Measurements from ENCODE around the gene ESR2.
"Not testable (repeated sequence)": the region's sequence is repeated elsewhere in the genome, so short reads cannot be mapped to it uniquely, and the experiment has no call there.

Gene ESR2

DNA sequence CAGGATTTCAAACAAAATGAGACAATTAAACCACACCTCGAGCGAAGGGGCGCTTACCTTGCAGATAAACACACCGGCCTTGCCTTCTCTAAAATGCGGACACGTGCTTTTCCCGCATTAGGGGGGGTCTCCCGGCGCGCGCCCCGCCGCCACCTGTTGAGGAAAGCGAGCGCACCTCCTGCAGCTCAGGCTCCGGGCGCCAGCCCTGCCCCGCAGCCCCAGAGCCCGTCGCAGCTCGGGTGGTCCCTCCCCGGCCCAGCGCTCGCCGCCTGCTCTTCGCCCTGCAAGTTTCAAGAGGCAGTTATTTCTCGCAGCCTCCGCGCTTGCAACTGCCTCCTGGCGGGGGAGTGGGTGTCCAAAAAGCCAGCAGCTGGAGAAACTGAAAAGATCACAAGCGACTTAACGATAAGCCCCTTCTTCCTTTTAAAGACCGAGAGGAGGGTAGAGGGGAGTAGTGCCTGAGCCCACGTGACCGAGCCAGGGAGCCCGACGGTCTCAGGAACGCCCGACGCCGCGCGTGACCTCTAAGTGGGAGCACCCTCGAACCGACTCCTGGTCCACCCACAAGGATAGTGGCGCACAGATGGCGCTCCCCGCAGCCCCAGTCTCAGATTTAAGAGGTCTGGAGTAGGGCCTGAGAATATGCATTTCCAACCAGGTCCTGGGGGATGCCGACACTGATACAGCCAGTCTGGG is at the start of gene ESR2:
ESR2 (minus strand) TSS at position 396 of the 696 bp plus-strand sequence. CDS start 11,386 bp downstream, outside the sequence.
- DNase-seq: peak; percentile 77 to 83
- TF ChIP-seq GATA1 (IDR thresholded peaks at IDR 0.05; ENCODE audit: low read depth, low read length) (no peak), POLR2A (IDR thresholded peaks at IDR 0.05; ENCODE audit: low read length) (peak; percentile 23)

DNA sequence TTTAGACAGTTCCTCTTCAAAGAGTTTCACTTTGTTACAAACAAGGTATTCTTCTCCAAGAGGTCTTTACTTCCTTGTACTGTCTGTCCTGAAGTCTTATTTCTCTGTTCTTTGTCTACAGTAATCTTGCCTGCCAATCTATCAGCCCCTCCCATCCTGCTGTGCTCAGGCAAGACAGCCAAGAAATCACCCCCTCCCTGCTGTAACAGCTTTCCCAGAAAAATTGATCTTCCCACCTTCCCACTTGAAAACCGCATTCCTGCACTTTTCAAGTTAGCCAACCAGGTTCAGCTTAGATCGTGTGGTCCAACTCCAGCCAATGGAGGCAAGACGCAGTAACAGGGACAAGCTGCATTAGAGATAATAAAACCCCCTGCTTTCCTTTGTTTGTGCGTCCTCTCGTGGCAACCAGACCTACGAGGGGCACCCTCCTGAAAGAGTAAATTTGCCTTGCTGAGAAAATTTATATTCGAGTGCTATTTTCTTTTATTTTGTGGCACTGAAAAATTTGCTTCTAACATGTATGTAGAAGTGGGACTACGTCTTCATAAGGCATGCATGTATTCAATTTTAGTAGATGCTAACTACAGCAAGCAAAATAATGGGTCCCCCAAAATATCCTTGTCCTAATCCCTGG is 46.5 kb upstream of the ESR2 start:
- TF ChIP-seq POLR2A (IDR thresholded peaks at IDR 0.05; ENCODE audit: low read length) (no peak), GATA1 (IDR thresholded peaks at IDR 0.05; ENCODE audit: low read depth, low read length) (no peak)

DNA sequence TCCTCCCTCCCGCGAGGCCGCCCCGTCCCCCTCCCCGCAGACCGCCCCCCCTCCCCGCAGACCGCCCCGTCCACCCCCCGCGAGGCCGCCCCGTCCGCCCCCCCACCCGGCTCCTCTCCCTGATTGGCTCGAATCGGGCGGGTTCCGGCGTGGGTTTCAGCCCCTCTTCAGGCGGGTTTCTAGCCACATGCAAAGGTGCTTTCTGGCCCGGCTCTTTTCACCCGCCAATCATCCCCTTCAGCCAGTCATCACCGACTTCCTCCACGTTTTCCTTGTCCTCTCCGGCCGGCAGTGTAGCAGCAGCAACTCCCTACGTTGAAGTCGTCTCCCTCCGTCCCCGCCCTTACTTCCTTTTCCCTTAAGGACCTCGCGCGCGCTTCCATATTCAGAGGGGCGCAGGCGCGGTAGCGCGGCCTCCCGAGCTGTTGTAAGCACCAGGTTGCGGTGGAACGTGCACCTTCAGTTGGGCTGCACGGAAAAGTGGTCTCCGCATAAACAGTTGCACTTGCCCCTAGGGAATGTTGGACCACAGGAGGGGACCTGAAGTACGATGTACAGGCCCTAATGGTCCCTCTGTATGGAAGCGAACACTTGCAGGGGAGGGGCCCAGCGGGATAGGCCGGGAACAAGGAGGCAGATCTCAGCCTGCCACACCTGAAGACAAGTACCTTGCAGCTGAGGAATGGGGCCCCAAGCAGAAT is 44.6 kb upstream of the ESR2 start:
- no peak for TF ChIP-seq GATA1 (IDR thresholded peaks at IDR 0.05; ENCODE audit: low read depth, low read length)
- peak; percentile 73 for TF ChIP-seq POLR2A (IDR thresholded peaks at IDR 0.05; ENCODE audit: low read length)
- peak; percentile 80 to 87 for DNase-seq

More for the DNA sequence above, 46.5 kb upstream of the ESR2 start:
- DNase-seq: peak in 1 of 2 experiments; percentile 44

GRCh38 chr14:64337888-64338615 is 43.9 kb upstream of the ESR2 start:
- DNase-seq: peak; percentile 57 to 80
- TF ChIP-seq GATA1 (IDR thresholded peaks at IDR 0.05; ENCODE audit: low read depth, low read length): no peak
- peak; percentile 36 for TF ChIP-seq POLR2A (IDR thresholded peaks at IDR 0.05; ENCODE audit: low read length)

- DNase-seq: no peak
- TF ChIP-seq POLR2A (IDR thresholded peaks at IDR 0.05; ENCODE audit: low read length): no peak
- no peak for TF ChIP-seq GATA1 (IDR thresholded peaks at IDR 0.05; ENCODE audit: low read depth, low read length)
Observed at GRCh38 chr14:64329149-64329548, 35.0 kb upstream of the ESR2 start.

- no peak for DNase-seq
- TF ChIP-seq POLR2A (IDR thresholded peaks at IDR 0.05; ENCODE audit: low read length) (no peak), GATA1 (IDR thresholded peaks at IDR 0.05; ENCODE audit: low read depth, low read length) (no peak)
Observed at GRCh38 chr14:64326502-64326901, 32.3 kb upstream of the ESR2 start.

DNA sequence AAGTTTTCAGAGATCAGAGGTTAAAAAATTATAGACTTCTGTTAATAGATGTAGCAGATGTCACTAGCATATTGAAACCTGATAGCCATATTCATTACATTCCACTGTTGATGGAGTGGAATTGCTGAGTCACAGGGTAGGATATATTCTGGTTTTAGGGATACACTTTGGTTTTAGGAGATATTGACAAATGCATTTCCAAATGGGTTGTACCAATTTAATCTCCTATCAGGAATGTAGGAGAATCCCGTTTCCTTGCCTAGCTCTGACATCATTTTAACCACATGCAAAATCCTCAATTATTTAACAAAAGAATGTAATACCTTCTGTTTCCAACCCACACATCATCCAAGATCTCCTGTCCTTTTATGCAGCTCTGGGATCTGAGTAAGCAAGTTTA is 30.7 kb upstream of the ESR2 start:
- DNase-seq: no peak
- no peak for TF ChIP-seq GATA1 (IDR thresholded peaks at IDR 0.05; ENCODE audit: low read depth, low read length)
- TF ChIP-seq POLR2A (IDR thresholded peaks at IDR 0.05; ENCODE audit: low read length): no peak

DNA sequence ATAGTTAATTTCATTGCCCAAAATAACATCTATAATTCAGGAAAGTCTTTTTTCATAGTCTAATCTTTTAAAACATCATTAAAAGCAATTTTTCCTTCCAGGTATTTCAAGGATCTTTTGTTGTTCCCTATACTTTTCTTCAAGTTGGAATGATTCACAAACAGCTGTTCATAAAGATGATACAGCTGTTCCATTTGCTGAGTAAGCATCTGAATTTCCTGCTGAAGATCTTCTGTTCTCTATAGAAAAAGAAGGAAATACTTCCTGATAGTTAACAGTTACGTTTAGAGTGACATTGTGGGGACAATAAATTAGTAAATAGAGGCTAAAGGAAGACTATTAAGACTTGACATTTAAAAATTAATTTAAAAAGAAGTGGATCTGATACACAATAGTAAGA is 30.3 kb upstream of the ESR2 start:
- no peak for DNase-seq
- TF ChIP-seq GATA1 (IDR thresholded peaks at IDR 0.05; ENCODE audit: low read depth, low read length): no peak
- no peak for TF ChIP-seq POLR2A (IDR thresholded peaks at IDR 0.05; ENCODE audit: low read length)

DNA sequence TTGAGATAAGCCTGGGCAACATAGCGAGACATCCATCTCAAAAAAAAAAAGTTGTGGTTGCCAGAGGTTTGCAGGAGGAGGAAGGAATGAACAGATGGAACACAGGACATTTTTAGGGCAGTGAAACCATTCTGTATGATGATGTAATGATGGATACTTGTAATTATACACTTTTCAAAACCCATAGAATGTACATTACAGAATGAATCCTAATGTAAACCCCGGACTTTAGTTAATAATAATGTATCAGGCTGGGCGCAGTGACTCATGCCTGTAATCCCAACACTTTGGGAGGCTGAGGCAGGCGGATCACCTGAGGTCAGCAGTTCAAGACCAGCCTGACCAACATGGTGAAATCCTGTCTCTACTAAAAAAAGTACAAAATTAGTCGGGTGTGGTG is 26.2 kb upstream of the ESR2 start:
- DNase-seq: not testable (repeated sequence)

- not testable (repeated sequence) for DNase-seq
Observed at GRCh38 chr14:64318695-64319094, 24.5 kb upstream of the ESR2 start.

GRCh38 chr14:64303471-64303917 is 9.3 kb upstream of the ESR2 start:
- no peak for TF ChIP-seq POLR2A (IDR thresholded peaks at IDR 0.05; ENCODE audit: low read length)
- TF ChIP-seq GATA1 (IDR thresholded peaks at IDR 0.05; ENCODE audit: low read depth, low read length): no peak
- peak; percentile 53 to 67 for DNase-seq

GRCh38 chr14:64298773-64299172 is 4.6 kb upstream of the ESR2 start:
- TF ChIP-seq GATA1 (IDR thresholded peaks at IDR 0.05; ENCODE audit: low read depth, low read length) (no peak), POLR2A (IDR thresholded peaks at IDR 0.05; ENCODE audit: low read length) (no peak)
- peak in 1 of 2 experiments; percentile 18 for DNase-seq

- no peak for DNase-seq
- TF ChIP-seq POLR2A (IDR thresholded peaks at IDR 0.05; ENCODE audit: low read length) (no peak), GATA1 (IDR thresholded peaks at IDR 0.05; ENCODE audit: low read depth, low read length) (no peak)
Observed at GRCh38 chr14:64296561-64296960, 2.4 kb upstream of the ESR2 start.

Measured in erythroblast (primary cell).